WTC11 (cell line): ENCODE data around the gene EVC. TPM values are rescaled to one million over a fixed set of nuclear protein-coding genes. Genes with fewer than 3 reads are reported as not detected.

Source experiments
- ATAC-seq: fragments of 200-7000 bp; cut with Tn5 transposase; 2 replicates; pipeline ENCODE4 v1.10.0; 2021; ENCODE audit warnings: mild to moderate bottlenecking, moderate library complexity
- CTCF ChIA-PET: fragments of 300-600 bp; sonication (Branson Sonifier 250); formaldehyde crosslinking; loops from one replicate; lab custom pipeline; 2021; ENCODE audit warnings: antibody characterized with exemption; lab: Charles Lee
- POLR2A ChIA-PET: fragments of 350-600 bp; sonication (Branson Sonifier 250); formaldehyde crosslinking; loops from one replicate; lab custom pipeline; 2021; ENCODE audit warnings: antibody characterized with exemption; lab: Charles Lee
- DNase-seq: peaks from one replicate; pipeline ENCODE4 v3.0.0; 2021; ENCODE audit warnings: low spot score
- H3K27ac Mint-ChIP-seq: 2 replicates; pipeline ENCODE4 v1.8.0; 2021; ENCODE audit warnings: mixed read lengths
- H3K27me3 Mint-ChIP-seq: 2 replicates; pipeline ENCODE4 v1.8.0; 2021; ENCODE audit warnings: low read depth, mild to moderate bottlenecking, moderate library complexity, mixed read lengths
- H3K36me3 Mint-ChIP-seq: 2 replicates; pipeline ENCODE4 v1.8.0; 2021; ENCODE audit warnings: mixed read lengths
- H3K4me1 Mint-ChIP-seq: 2 replicates; pipeline ENCODE4 v1.8.0; 2022; ENCODE audit warnings: mixed read lengths
- H3K4me3 Mint-ChIP-seq: 2 replicates; pipeline ENCODE4 v1.8.0; 2021; ENCODE audit warnings: mild to moderate bottlenecking, moderate library complexity, mixed read lengths
- H3K9me3 Mint-ChIP-seq: 2 replicates; pipeline ENCODE4 v1.8.0; 2021; ENCODE audit warnings: mixed read lengths
- CDX4 ChIP-seq: fragments of 250-450 bp; sonication (Bioruptor Pico); IDR thresholded peaks from 2 replicates; pipeline ENCODE4 v1.9.0; 2021; ENCODE audit warnings: moderate library complexity, mild to moderate bottlenecking, inconsistent platforms, borderline replicate concordance
- ERG ChIP-seq: fragments of 250-450 bp; sonication (Bioruptor Pico); IDR thresholded peaks from 2 replicates; pipeline ENCODE4 v1.8.0; 2021; ENCODE audit warnings: mild to moderate bottlenecking
- FOXJ3 ChIP-seq: sonication (generic); formaldehyde crosslinking; IDR thresholded peaks from 2 replicates; pipeline ENCODE4 v1.9.0; 2021; ENCODE audit warnings: missing genetic modification reagents, mild to moderate bottlenecking, borderline replicate concordance
- FOXK1 ChIP-seq: sonication (generic); formaldehyde crosslinking; IDR thresholded peaks from 2 replicates; pipeline ENCODE4 v1.8.0; 2022; ENCODE audit warnings: mild to moderate bottlenecking, moderate library complexity, missing genetic modification reagents
- FOXP4 ChIP-seq: sonication (generic); formaldehyde crosslinking; IDR thresholded peaks from 2 replicates; pipeline ENCODE4 v1.8.0; 2022; ENCODE audit warnings: mild to moderate bottlenecking, missing genetic modification reagents
- HMGXB4 ChIP-seq: sonication (generic); formaldehyde crosslinking; IDR thresholded peaks from 2 replicates; pipeline ENCODE4 v1.8.1; 2023; ENCODE audit warnings: mild to moderate bottlenecking, moderate library complexity, missing genetic modification reagents
- MAX ChIP-seq: sonication (generic); formaldehyde crosslinking; IDR thresholded peaks from 2 replicates; pipeline ENCODE4 v1.8.0; 2022; ENCODE audit warnings: mild to moderate bottlenecking, missing genetic modification reagents
- SOX15 ChIP-seq: fragments of 250-450 bp; sonication (Bioruptor Pico); IDR thresholded peaks from 2 replicates; pipeline ENCODE4 v1.9.0; 2021; ENCODE audit warnings: mild to moderate bottlenecking
- ZBTB21 ChIP-seq: sonication (generic); formaldehyde crosslinking; IDR thresholded peaks from 2 replicates; pipeline ENCODE4 v1.8.1; 2023; ENCODE audit warnings: mild to moderate bottlenecking, missing genetic modification reagents, borderline replicate concordance
- ZBTB43 ChIP-seq: sonication (generic); formaldehyde crosslinking; IDR thresholded peaks from 2 replicates; pipeline ENCODE4 v1.8.1; 2023; ENCODE audit warnings: mild to moderate bottlenecking, missing genetic modification reagents
- ZNF317 ChIP-seq: sonication (generic); formaldehyde crosslinking; IDR thresholded peaks from 2 replicates; pipeline ENCODE4 v1.8.1; 2023; ENCODE audit warnings: low read depth, mild to moderate bottlenecking, moderate library complexity, missing genetic modification reagents, borderline replicate concordance
- ZNF396 ChIP-seq: fragments of 250-450 bp; sonication (Bioruptor Pico); IDR thresholded peaks from 2 replicates; pipeline ENCODE4 v1.8.0; 2021; ENCODE audit warnings: mild to moderate bottlenecking, moderate library complexity, borderline replicate concordance
- ZNF425 ChIP-seq: fragments of 250-450 bp; sonication (Bioruptor Pico); conservative IDR thresholded peaks from 2 replicates; pipeline ENCODE4 v1.9.0; 2021; ENCODE audit warnings: mild to moderate bottlenecking
- ZNF532 ChIP-seq: fragments of 250-450 bp; sonication (Bioruptor Pico); IDR thresholded peaks from 2 replicates; pipeline ENCODE4 v1.9.0; 2021; ENCODE audit warnings: mild to moderate bottlenecking, borderline replicate concordance
- ZSCAN18 ChIP-seq: fragments of 250-450 bp; sonication (Bioruptor Pico); IDR thresholded peaks from 2 replicates; pipeline ENCODE4 v2.1.2; 2022; ENCODE audit warnings: mild to moderate bottlenecking, moderate library complexity
- total RNA-seq: library from RNA; stranded (reverse); gene quantifications from 3 replicates; pipeline ENCODE4 v1.2.3, GENCODE V29; 2021

The EVC gene
- total RNA-seq, 1 experiment from 2014 or later = 12.5 TPM

- Mint-ChIP-seq H3K4me3 (no peak overlapping the region), H3K27me3 (no peaks in the 10 kb centered on the region), H3K27ac (peak overlapping the region; percentile 29), H3K36me3 (peaks cover 29% of the 10 kb centered on the region), H3K4me1 (peaks cover 14% of the 10 kb centered on the region), H3K9me3 (no peaks in the 10 kb centered on the region)
- ChIA-PET CTCF (no interaction called here), POLR2A (no interaction called here)
- DNase-seq = no peak
- no peak for ATAC-seq
- TF ChIP-seq HMGXB4 (no peak), ERG (CRISPR knock-in tag) (no peak), FOXJ3 (CRISPR knock-in tag) (no peak)
Measured at GRCh38 chr4:5730993-5731990, 20.3 kb downstream of the EVC start.

GRCh38 chr4:5732158-5732557 lies 21.2 kb downstream of the EVC start:
- Mint-ChIP-seq H3K4me3 (no peak overlapping the region), H3K9me3 (no peaks in the 10 kb centered on the region), H3K27me3 (no peaks in the 10 kb centered on the region), H3K36me3 (peaks cover 29% of the 10 kb centered on the region), H3K27ac (no peak overlapping the region), H3K4me1 (peaks cover 14% of the 10 kb centered on the region)
- POLR2A ChIA-PET = no interaction called here
- CTCF ChIA-PET = no interaction called here
- DNase-seq = no peak
- ATAC-seq = no peak
- TF ChIP-seq ZNF396 (CRISPR knock-in tag) = no peak
- TF ChIP-seq FOXK1 (CRISPR knock-in tag) = no peak
- TF ChIP-seq FOXP4 (CRISPR knock-in tag) = no peak
- TF ChIP-seq ZSCAN18 (CRISPR knock-in tag) = no peak
- TF ChIP-seq CDX4 (CRISPR knock-in tag) = no peak
- no peak for TF ChIP-seq ZNF317
- no peak for TF ChIP-seq ZBTB43 (CRISPR knock-in tag)
- TF ChIP-seq ZNF532 (CRISPR knock-in tag) = no peak
- no peak for TF ChIP-seq ZBTB21 (CRISPR knock-in tag)
- TF ChIP-seq MAX (CRISPR knock-in tag) = no peak
- no peak for TF ChIP-seq ZNF425
- TF ChIP-seq SOX15 (CRISPR knock-in tag) = no peak
